Activated CD8-positive, alpha-beta memory T cell treated with anti-CD3 and anti-CD28 coated beads for 24 hours (primary cell): ENCODE measurements around the gene HPN.
A peak's percentile ranks its signal among the peaks of the same experiment; 100 is the strongest.
"Not testable (repeated sequence)": the region's sequence is repeated elsewhere in the genome, so short reads cannot be mapped to it uniquely, and the experiment has no call there.

ENCODE experiments used
- DNase-seq: peaks from one replicate; pipeline ENCODE4 v3.0.0-alpha.2; 2020

The HPN gene

GRCh38 chr19:35028600-35028885, 13.0 kb upstream of the HPN start:
- DNase-seq, result not testable (repeated sequence)

- DNase-seq, result not testable (repeated sequence)
These were observed 12.2 kb upstream of the HPN start for GRCh38 chr19:35029275-35029736.

GRCh38 chr19:35029737-35030256, 11.7 kb upstream of the HPN start:
- peak; percentile 67 for DNase-seq

- DNase-seq, result peak; percentile 83
These were observed 11.1 kb upstream of the HPN start, which contains the start of gene SCN1B for GRCh38 chr19:35030257-35031071. TSS of gene SCN1B (plus strand) at chr19:35030470. CDS start at chr19:35030821, 351 bp downstream.

GRCh38 chr19:35031072-35031881, 10.2 kb upstream of the HPN start:
- DNase-seq, result no peak

GRCh38 chr19:35032356-35032865, 9.1 kb upstream of the HPN start:
- no peak for DNase-seq

- DNase-seq, result no peak
These were observed 8.2 kb upstream of the HPN start for GRCh38 chr19:35033067-35034004.

- DNase-seq, result no peak
These were observed 7.5 kb upstream of the HPN start for GRCh38 chr19:35034005-35034502.

GRCh38 chr19:35034588-35035382, 6.7 kb upstream of the HPN start:
- no peak for DNase-seq

- no peak for DNase-seq
These were observed 3.6 kb upstream of the HPN start for GRCh38 chr19:35037716-35038622.

GRCh38 chr19:35038623-35039512, 2.7 kb upstream of the HPN start:
- no peak for DNase-seq

- no peak for DNase-seq
These were observed 1.4 kb upstream of the HPN start for GRCh38 chr19:35039881-35040825.

- peak; percentile 73 for DNase-seq
These were observed 534 bp upstream of the HPN start for GRCh38 chr19:35040826-35041547.

GRCh38 chr19:35042056-35042730, 672 bp downstream of the HPN start:
- no peak for DNase-seq

- DNase-seq, result no peak
These were observed 1.6 kb downstream of the HPN start for GRCh38 chr19:35042954-35043604.

GRCh38 chr19:35043906-35044305, 2.4 kb downstream of the HPN start:
- no peak for DNase-seq
